H1 (cell line): Measurements from ENCODE around the gene PTPN7. TPM values are rescaled to one million over a fixed set of nuclear protein-coding genes. Genes with fewer than 3 reads are reported as not detected.

Experiments
- CTCF ChIA-PET: fragments of 300-600 bp; sonication (Branson Sonifier 250); formaldehyde crosslinking; loops from one replicate; lab custom pipeline; 2021; ENCODE audit not compliant: partially characterized antibody; lab: Charles Lee
- POLR2A ChIA-PET: fragments of 300-600 bp; sonication (Branson Sonifier 250); formaldehyde crosslinking; loops from one replicate; lab custom pipeline; 2021; ENCODE audit warnings: inconsistent platforms; ENCODE audit not compliant: partially characterized antibody; lab: Charles Lee
- DNase-seq, 2 experiments: peaks; one replicate each; pipeline versions ENCODE4 v3.0.0 to v3.0.0-alpha.2; 2010 to 2022; ENCODE audit warnings: low spot score in 2 of 2, low read depth in 1 of 2, mixed read lengths in 1 of 2
- FAIRE-seq: peaks from 2 replicates; lab custom pipeline; 2011; peaks lifted over from hg19 to GRCh38; lab: Jason Lieb, UNC
- H2AFZ ChIP-seq: 2 replicates; pipeline ENCODE4 v1.8.1; 2012; ENCODE audit warnings: low read length, inconsistent platforms
- H2AK5ac ChIP-seq: 2 replicates; pipeline ENCODE4 v1.6.1; 2013; ENCODE audit warnings: low read depth, low read length
- H2BK120ac ChIP-seq: replicated peaks from 2 replicates; pipeline ENCODE3; 2013; ENCODE audit warnings: low read depth, low read length, inconsistent platforms
- H2BK12ac ChIP-seq: 2 replicates; pipeline ENCODE4 v1.6.1; 2013; ENCODE audit warnings: low read depth, low read length
- H2BK15ac ChIP-seq: 2 replicates; pipeline ENCODE4 v1.6.1; 2013; ENCODE audit warnings: low read length
- H2BK20ac ChIP-seq: 2 replicates; pipeline ENCODE4 v1.6.1; 2013; ENCODE audit warnings: low read length
- H2BK5ac ChIP-seq: 2 replicates; pipeline ENCODE4 v1.6.1; 2013; ENCODE audit warnings: low read depth, low read length
- H3K14ac ChIP-seq: 2 replicates; pipeline ENCODE4 v1.6.1; 2013; ENCODE audit warnings: inconsistent platforms; ENCODE audit not compliant: insufficient read length
- H3K18ac ChIP-seq: 2 replicates; pipeline ENCODE4 v1.6.1; 2013; ENCODE audit warnings: low read length; ENCODE audit errors: extremely low read depth
- H3K23ac ChIP-seq: 2 replicates; pipeline ENCODE4 v1.6.1; 2013; ENCODE audit warnings: inconsistent platforms; ENCODE audit not compliant: insufficient read length
- H3K23me2 ChIP-seq: 2 replicates; pipeline ENCODE4 v1.6.1; 2013; ENCODE audit warnings: low read depth, low read length
- H3K27ac ChIP-seq: 2 replicates; pipeline ENCODE4 v1.6.1; 2011; ENCODE audit warnings: low read depth, low read length, inconsistent platforms
- H3K27me3 ChIP-seq, 4 experiments: replicated peaks in 1 of 4; 1 replicate in 1 of 4; 2 replicates in 3 of 4; pipeline versions ENCODE4 v1.6.1 to v1.8.1; 2011 to 2013; ENCODE audit warnings: low read length in 3 of 4, mild to moderate bottlenecking in 3 of 4, inconsistent platforms in 2 of 4, mixed read lengths in 2 of 4, moderate library complexity in 1 of 4; ENCODE audit not compliant: control insufficient read depth in 3 of 4, insufficient read depth in 3 of 4; ENCODE audit errors: extremely low read depth in 1 of 4
- H3K36me3 ChIP-seq, 4 experiments: 2 replicates each; pipeline versions ENCODE4 v1.6.1 to v1.8.1; 2011 to 2013; ENCODE audit warnings: mild to moderate bottlenecking in 4 of 4, low read length in 3 of 4, moderate library complexity in 2 of 4, control low read depth in 1 of 4, inconsistent platforms in 1 of 4; ENCODE audit not compliant: insufficient read depth in 4 of 4, control insufficient read depth in 2 of 4
- H3K4ac ChIP-seq: replicated peaks from 2 replicates; pipeline ENCODE3; 2013; ENCODE audit warnings: low read length, low read depth, mixed read lengths, inconsistent platforms; ENCODE audit not compliant: insufficient read length
- H3K4me1 ChIP-seq, 4 experiments: replicated peaks in 1 of 4; 1 replicate in 1 of 4; 2 replicates in 3 of 4; pipeline versions ENCODE4 v1.6.1 to v1.8.1; 2011 to 2013; ENCODE audit warnings: low read length in 3 of 4, inconsistent platforms in 2 of 4, mixed read lengths in 1 of 4; ENCODE audit not compliant: insufficient read depth in 4 of 4, control insufficient read depth in 3 of 4
- H3K4me2 ChIP-seq, 2 experiments: 2 replicates each; pipeline versions ENCODE4 v1.6.1 to v1.8.1; 2011 to 2013; ENCODE audit warnings: low read depth in 2 of 2, low read length in 2 of 2, control low read depth in 1 of 2, inconsistent platforms in 1 of 2, mild to moderate bottlenecking in 1 of 2; ENCODE audit not compliant: insufficient read depth in 1 of 2
- H3K4me3 ChIP-seq, 4 experiments: fragments of 200-600, 300-600 bp in 1 of 4; sonication (generic), shearing (Covaris generic), sonication (Bioruptor Twin) in 1 of 4; 2 replicates each; pipeline versions ENCODE4 v1.5.1 to v1.8.1; 2011 to 2016; ENCODE audit warnings: low read length in 4 of 4, low read depth in 3 of 4, control low read depth in 2 of 4, inconsistent platforms in 2 of 4, mild to moderate bottlenecking in 2 of 4, mixed read lengths in 1 of 4, moderate library complexity in 1 of 4; ENCODE audit not compliant: insufficient read depth in 2 of 4; ENCODE audit errors: extremely low read depth in 1 of 4
- H3K56ac ChIP-seq: replicated peaks from 2 replicates; pipeline ENCODE3; 2013; ENCODE audit warnings: low read depth, mild to moderate bottlenecking, mixed read lengths, low read length, inconsistent platforms; ENCODE audit not compliant: insufficient read length
- H3K79me1 ChIP-seq: 2 replicates; pipeline ENCODE4 v1.6.1; 2013; ENCODE audit warnings: low read depth, low read length, control low read depth
- H3K79me2 ChIP-seq, 2 experiments: 2 replicates each; pipeline versions ENCODE4 v1.6.1 to v1.8.1; 2012 to 2013; ENCODE audit warnings: low read length in 2 of 2, mild to moderate bottlenecking in 2 of 2, inconsistent platforms in 1 of 2; ENCODE audit not compliant: insufficient read depth in 2 of 2, control insufficient read depth in 1 of 2
- H3K9ac ChIP-seq, 4 experiments: replicated peaks in 1 of 4; 1 replicate in 1 of 4; 2 replicates in 3 of 4; pipeline versions ENCODE4 v1.6.1 to v1.8.1; 2011 to 2013; ENCODE audit warnings: low read depth in 3 of 4, low read length in 3 of 4, control low read depth in 2 of 4, mild to moderate bottlenecking in 2 of 4, moderate library complexity in 2 of 4, inconsistent platforms in 1 of 4; ENCODE audit errors: extremely low read depth in 1 of 4
- H3K9me3 ChIP-seq, 2 experiments: 2 replicates each; pipeline versions ENCODE4 v1.6.1 to v1.8.1; 2012 to 2013; ENCODE audit warnings: mild to moderate bottlenecking in 2 of 2, moderate library complexity in 2 of 2, control low read depth in 1 of 2, inconsistent platforms in 1 of 2, low read depth in 1 of 2, low read length in 1 of 2, mixed read lengths in 1 of 2; ENCODE audit not compliant: insufficient read depth in 2 of 2
- H4K20me1 ChIP-seq, 2 experiments: replicated peaks in 1 of 2; 2 replicates each; pipeline versions ENCODE3 to v1.8.1; 2011 to 2013; ENCODE audit warnings: inconsistent platforms in 2 of 2, low read length in 2 of 2, mild to moderate bottlenecking in 1 of 2; ENCODE audit not compliant: insufficient read depth in 2 of 2, control insufficient read depth in 1 of 2
- H4K5ac ChIP-seq: 2 replicates; pipeline ENCODE4 v1.6.1; 2013; ENCODE audit warnings: low read length, low read depth, mixed read lengths, inconsistent platforms; ENCODE audit not compliant: insufficient read length
- H4K8ac ChIP-seq: 2 replicates; pipeline ENCODE4 v1.8.0; 2013; ENCODE audit warnings: mild to moderate bottlenecking, moderate library complexity, low read length, inconsistent platforms; ENCODE audit not compliant: insufficient read depth; ENCODE audit errors: extremely low read depth
- H4K91ac ChIP-seq: replicated peaks from 2 replicates; pipeline ENCODE3; 2013; ENCODE audit warnings: low read length, mixed read lengths, inconsistent platforms; ENCODE audit not compliant: insufficient read length
- ATF2 ChIP-seq: IDR thresholded peaks from 2 replicates; pipeline ENCODE4 v1.6.1; 2012; ENCODE audit warnings: low read length, inconsistent platforms
- BACH1 ChIP-seq: IDR thresholded peaks from 2 replicates; pipeline ENCODE4 v1.6.1; 2012; ENCODE audit warnings: low read length, improper control_type of control experiment
- CEBPB ChIP-seq: IDR thresholded peaks from 2 replicates; pipeline ENCODE4 v1.6.1; 2012; ENCODE audit warnings: low read depth, low read length
- CHD2 ChIP-seq: IDR thresholded peaks from 2 replicates; pipeline ENCODE4 v1.6.1; 2012; ENCODE audit warnings: low read length, improper control_type of control experiment
- CTBP2 ChIP-seq: IDR thresholded peaks from 2 replicates; pipeline ENCODE4 v1.7.0; 2011; ENCODE audit warnings: borderline replicate concordance, mild to moderate bottlenecking, moderate library complexity, mixed read lengths, low read length; ENCODE audit not compliant: insufficient read depth, insufficient read length
- MAX ChIP-seq: IDR thresholded peaks from 2 replicates; pipeline ENCODE4 v1.6.1; 2012; ENCODE audit warnings: inconsistent platforms
- PHF8 ChIP-seq: fragments of 200-600 bp; sonication (generic); conservative IDR thresholded peaks from 2 replicates; pipeline ENCODE4 v1.7.1; 2012; ENCODE audit warnings: low read depth, mild to moderate bottlenecking, inconsistent platforms, low read length, moderate library complexity
- SP1 ChIP-seq: IDR thresholded peaks from 2 replicates; pipeline ENCODE4 v1.6.1; 2011; ENCODE audit warnings: low read depth, low read length
- SP2 ChIP-seq: IDR thresholded peaks from 2 replicates; pipeline ENCODE4 v1.6.1; 2012; ENCODE audit warnings: mild to moderate bottlenecking, low read length, inconsistent platforms
- SP4 ChIP-seq: IDR thresholded peaks from 2 replicates; pipeline ENCODE4 v1.6.1; 2012; ENCODE audit warnings: low read length, inconsistent platforms
- USF2 ChIP-seq: IDR thresholded peaks from 2 replicates; pipeline ENCODE4 v1.6.1; 2011; ENCODE audit warnings: low read length, improper control_type of control experiment
- WGBS, 2 experiments: shearing (Covaris generic) in 1 of 2; methylation state at CpG; one replicate each; pipeline versions ENCODE4 v1.1.6 to v1.1.7; 2013 to 2015; ENCODE audit warnings: low lambda C conversion rate in 2 of 2, mixed read lengths in 2 of 2, inconsistent platforms in 1 of 2, low coverage in 1 of 2, missing lambda C conversion rate in 1 of 2; ENCODE audit not compliant: insufficient replicate concordance in 2 of 2, insufficient coverage in 1 of 2, insufficient read length in 1 of 2; ENCODE audit errors: extremely low coverage in 1 of 2, missing lambda C conversion rate in 1 of 2; 5-methylcytosine and 5-hydroxymethylcytosine counted together
- polyA plus RNA-seq, 7 experiments: library from polyadenylated mRNA; depleted of rRNA in 3 of 7; stranded (reverse) in 5 of 7; unstranded in 2 of 7; fragments of >200 nt in 5 of 7; fragments of 200-250 nt in 2 of 7; gene quantifications; 1 replicate in 5 of 7; 2 replicates in 1 of 7; 4 replicates in 1 of 7; pipeline versions ENCODE4 v1.2.1 to v1.2.3, GENCODE V29; 2011 to 2013; ENCODE audit warnings: missing spikeins in 2 of 7, mixed read lengths in 2 of 7
- total RNA-seq: library from RNA; stranded (reverse); fragmentation: NEBNext Ultra II Directional; extraction: Animal tissue kit (Norgen Biotek cat#: 25700); gene quantifications from 2 replicates; pipeline ENCODE4 v1.2.1, GENCODE V29; 2021

Gene PTPN7
- total and polyA plus RNA-seq, 2 of the 8 experiments (the other 6 are each of a cell fraction or from before 2014, with no cell fraction given), result 0.20 TPM; not detected in 1

- H2AFZ ChIP-seq, result no peak overlapping the region
- 78% methylated on average over 6 of the region's 10 CpGs; no CpG with 5 or more reads in 1 of the 2 experiments for WGBS, 2 experiments
- no peak overlapping the region for H3K56ac ChIP-seq
- no peak overlapping the region for H3K4me3 ChIP-seq
- TF ChIP-seq SP2 (no peak), CEBPB (no peak), USF2 (no peak), ATF2 (no peak), CHD2 (no peak), CTBP2 (no peak), PHF8 (no peak), SP1 (no peak), SP4 (no peak), MAX (no peak), BACH1 (no peak)
- TF ChIP-seq, all 59 proteins: peak for 0
- no peaks in the 10 kb centered on the region for H3K79me1 ChIP-seq
- no peak overlapping the region for H2BK5ac ChIP-seq
- peaks cover 0 to 3% (median 0%) of the 10 kb centered on the region in 4 experiments; a peak in 2 of 7 replicates for H3K4me1 ChIP-seq
- no peaks in the 10 kb centered on the region for H3K27me3 ChIP-seq
- no peak overlapping the region for H4K5ac ChIP-seq
- ChIA-PET POLR2A (interaction anchor here (1.5 to 1.9 kb wide), 2 partner anchors 8 to 15 kb away, joined by 3 to 6 read pairs; partner anchors contain the start of gene ARL8A), CTCF (interaction anchor here (0.6 to 2.2 kb wide), 4 partner anchors 11 to 306 kb away, joined by 3 to 10 read pairs (median 7); no protein-coding TSS in a partner anchor)
- no peak for DNase-seq
- no peak for FAIRE-seq
- H3K23me2 ChIP-seq, result no peaks in the 10 kb centered on the region
- H3K36me3 ChIP-seq, result no peaks in the 10 kb centered on the region
- no peaks in the 10 kb centered on the region for H4K20me1 ChIP-seq
- no peak overlapping the region for H2BK15ac ChIP-seq
- H3K14ac ChIP-seq, result no peak overlapping the region
- no peak overlapping the region for H3K4ac ChIP-seq
- no peak overlapping the region for H3K9ac ChIP-seq
- no peak overlapping the region for H2BK12ac ChIP-seq
- H3K27ac ChIP-seq, result no peak overlapping the region
- H2BK120ac ChIP-seq, result no peak overlapping the region
- H3K23ac ChIP-seq, result no peak overlapping the region
- H3K4me2 ChIP-seq, result no peak overlapping the region
- no peak overlapping the region for H2AK5ac ChIP-seq
- H4K8ac ChIP-seq, result peak overlapping the region; percentile 57; the same call in 1 of the 2 replicates
- H4K91ac ChIP-seq, result no peak overlapping the region
- no peaks in the 10 kb centered on the region for H3K79me2 ChIP-seq
- no peak overlapping the region for H3K18ac ChIP-seq
- no peak overlapping the region for H2BK20ac ChIP-seq
- no peaks in the 10 kb centered on the region; a peak in 1 of 4 replicates for H3K9me3 ChIP-seq
Measured at GRCh38 chr1:202152399-202152798, 8.0 kb downstream of the PTPN7 start.
